K562 (cell line): ENCODE data around the gene HMGB1. TPM values are rescaled to one million over a fixed set of nuclear protein-coding genes. Genes with fewer than 3 reads are reported as not detected.

Experiments
- ATAC-seq: fragments of 200-7000 bp; cut with Tn5 transposase; 3 replicates; pipeline ENCODE4 v1.9.1; 2020; ENCODE audit warnings: moderate library complexity
- BruUV-seq: library from RNA; stranded (reverse); fragments of 400-500 nt; replicated peaks from 2 replicates; lab custom pipeline; 2021; lab: Mats Ljungman, UMichigan
- CTCF ChIA-PET: fragments of 300-600 bp; formaldehyde crosslinking; extraction: SDS; loops from one replicate; lab custom pipeline; 2021; ENCODE audit warnings: low intra/inter-chr PET ratio; lab: Yijun Ruan, JAX
- POLR2A ChIA-PET: fragments of 300-600, 350-650 bp; sonication (Branson Sonifier 250); formaldehyde crosslinking; extraction: SDS; loops from one replicate; lab custom pipeline; 2021; ENCODE audit warnings: antibody characterized with exemption, inconsistent platforms; lab: Yijun Ruan, JAX
- DNase-seq, 4 experiments: peaks; one replicate each; pipeline versions ENCODE4 v3.0.0 to v3.0.0-alpha.2; 2011 to 2018; ENCODE audit warnings: low spot score in 3 of 4, mixed read lengths in 3 of 4; ENCODE audit errors: extremely low read depth in 1 of 4
- FAIRE-seq: peaks from 2 replicates; lab custom pipeline; 2011; peaks lifted over from hg19 to GRCh38; lab: Jason Lieb, UNC
- H2AFZ ChIP-seq: 2 replicates; pipeline ENCODE4 v1.6.0; 2011; ENCODE audit warnings: low read depth, low read length, control low read depth, inconsistent platforms
- H3K27ac ChIP-seq: fragments of 200-600 bp; 3 replicates; pipeline ENCODE4 v1.8.0; 2011; ENCODE audit warnings: low read depth, mild to moderate bottlenecking, control low read depth, inconsistent platforms, low read length, moderate library complexity, mixed read lengths; ENCODE audit errors: extremely low read depth
- H3K27me3 ChIP-seq, 2 experiments: fragments of 300-600 bp in 1 of 2; 2 replicates in 1 of 2; 3 replicates in 1 of 2; pipeline versions ENCODE4 v1.6.0 to v1.8.0; 2011; ENCODE audit warnings: inconsistent platforms in 2 of 2, low read length in 2 of 2, mild to moderate bottlenecking in 1 of 2, mixed read lengths in 1 of 2, moderate library complexity in 1 of 2; ENCODE audit not compliant: control insufficient read depth in 2 of 2, insufficient read depth in 2 of 2
- H3K36me3 ChIP-seq: fragments of 300-600 bp; 3 replicates; pipeline ENCODE4 v1.8.0; 2011; ENCODE audit warnings: mild to moderate bottlenecking, low read length, inconsistent platforms; ENCODE audit not compliant: control insufficient read depth, insufficient read depth
- H3K4me1 ChIP-seq, 2 experiments: fragments of 200-600 bp in 1 of 2; replicated peaks in 1 of 2; 2 replicates in 1 of 2; 3 replicates in 1 of 2; pipeline versions ENCODE4 v1.5.1 to v1.8.0; 2011; ENCODE audit warnings: inconsistent platforms in 2 of 2, low read length in 2 of 2, mild to moderate bottlenecking in 1 of 2, mixed read lengths in 1 of 2, moderate library complexity in 1 of 2; ENCODE audit not compliant: control insufficient read depth in 2 of 2, insufficient read depth in 2 of 2
- H3K4me2 ChIP-seq: 2 replicates; pipeline ENCODE4 v1.6.1; 2011; ENCODE audit warnings: low read length, control low read depth, inconsistent platforms, mixed read lengths; ENCODE audit not compliant: insufficient read depth
- H3K4me3 ChIP-seq: fragments of 200-600 bp; sonication (generic), shearing (Covaris generic); 2 replicates; pipeline ENCODE4 v1.5.1; 2016; ENCODE audit warnings: control low read depth, inconsistent platforms
- H3K79me2 ChIP-seq: fragments of 200-600 bp; 3 replicates; pipeline ENCODE4 v1.8.0; 2011; ENCODE audit warnings: low read length, inconsistent platforms; ENCODE audit not compliant: control insufficient read depth, insufficient read depth
- H3K9ac ChIP-seq, 2 experiments: 2 replicates each; pipeline versions ENCODE4 v1.6.0 to v1.6.1; 2011; ENCODE audit warnings: low read depth in 2 of 2, low read length in 2 of 2, control low read depth in 1 of 2, inconsistent platforms in 1 of 2, mild to moderate bottlenecking in 1 of 2, mixed read lengths in 1 of 2; ENCODE audit not compliant: insufficient read depth in 1 of 2
- H3K9me1 ChIP-seq: one replicate; pipeline ENCODE4 v1.6.0; 2011; ENCODE audit warnings: inconsistent platforms, mild to moderate bottlenecking, low read length, moderate library complexity; ENCODE audit not compliant: control insufficient read depth, insufficient read depth
- H3K9me3 ChIP-seq: replicated peaks from 2 replicates; pipeline ENCODE4 v1.5.1; 2011; ENCODE audit warnings: low read depth, low read length, inconsistent platforms; ENCODE audit not compliant: control insufficient read depth, insufficient read depth
- H4K20me1 ChIP-seq: replicated peaks from 2 replicates; pipeline ENCODE4 v1.6.1; 2011; ENCODE audit warnings: low read length, inconsistent platforms, mixed read lengths; ENCODE audit not compliant: control insufficient read depth, insufficient read depth
- CGGBP1 ChIP-seq: fragments of 250-450 bp; sonication (Bioruptor Pico); IDR thresholded peaks from 2 replicates; pipeline ENCODE4 v1.9.0; 2021; ENCODE audit warnings: mild to moderate bottlenecking
- FOS ChIP-seq: IDR thresholded peaks from 3 replicates; pipeline ENCODE4 v1.6.1; 2011; ENCODE audit not compliant: insufficient read length; ENCODE audit errors: extremely low read depth
- FOSL1 ChIP-seq: fragments of 200-800 bp; sonication (Bioruptor generic); conservative IDR thresholded peaks from 2 replicates; pipeline ENCODE4 v1.6.1; 2016; ENCODE audit warnings: missing genetic modification characterization, missing compliant biosample characterization
- JUN ChIP-seq, 2 experiments: sonication (generic) in 1 of 2; formaldehyde crosslinking in 1 of 2; IDR thresholded peaks; 2 replicates each; pipeline versions ENCODE4 v1.6.1 to v1.8.0; 2012 to 2022; ENCODE audit warnings: borderline replicate concordance in 2 of 2, mild to moderate bottlenecking in 2 of 2, improper control_type of control experiment in 1 of 2, low read depth in 1 of 2, low read length in 1 of 2, missing genetic modification reagents in 1 of 2
- JUND ChIP-seq, 2 experiments: IDR thresholded peaks; 2 replicates in 1 of 2; 3 replicates in 1 of 2; pipeline ENCODE4 v1.6.1; 2011; ENCODE audit warnings: borderline replicate concordance in 2 of 2, low read depth in 2 of 2, low read length in 2 of 2, improper control_type of control experiment in 1 of 2, missing biosample characterization in 1 of 2, missing genetic modification characterization in 1 of 2, missing genetic modification reagents in 1 of 2
- MAX ChIP-seq: sonication (generic); formaldehyde crosslinking; IDR thresholded peaks from 2 replicates; pipeline ENCODE4 v1.9.0; 2022; ENCODE audit warnings: mild to moderate bottlenecking, missing genetic modification reagents
- SMARCA4 ChIP-seq: fragments of 450-650 bp; IDR thresholded peaks from 2 replicates; pipeline ENCODE4 v1.6.1; 2016
- SMARCE1 ChIP-seq: fragments of 450-650 bp; IDR thresholded peaks from 2 replicates; pipeline ENCODE4 v1.7.1; 2016; ENCODE audit warnings: mild to moderate bottlenecking
- SRSF7 ChIP-seq: fragments of 200-400 bp; formaldehyde crosslinking; optimal IDR thresholded peaks from 2 replicates; pipeline ENCODE3; 2017; ENCODE audit warnings: mild to moderate bottlenecking, low read depth, low read length
- WHSC1 ChIP-seq: IDR thresholded peaks from one replicate; pipeline ENCODE4 v1.6.1; 2012; ENCODE audit warnings: low read length, control low read depth, inconsistent platforms
- ZFP30 ChIP-seq: fragments of 250-450 bp; sonication (Bioruptor Pico); IDR thresholded peaks from 2 replicates; pipeline ENCODE4 v1.8.0; 2022; ENCODE audit warnings: moderate library complexity, mild to moderate bottlenecking, inconsistent platforms, borderline replicate concordance
- WGBS: fragments of 100-300 bp; shearing (Covaris generic); methylation state at CpG from one replicate; pipeline ENCODE4 v1.1.6; 2016; ENCODE audit warnings: low coverage, mixed read lengths; ENCODE audit not compliant: insufficient coverage; ENCODE audit errors: missing lambda C conversion rate; 5-methylcytosine and 5-hydroxymethylcytosine counted together
- in situ Hi-C: fragments of 300-500 bp; cut with MboI; formaldehyde crosslinking; loops from 4 replicates; pipeline ENCODE4 v1.15.0; 2018; ENCODE audit warnings: inconsistent platforms, mixed read lengths
- intact Hi-C: fragments of 100-400 bp; cut with micrococcal nuclease; formaldehyde crosslinking; loops from 2 replicates; pipeline ENCODE4 v1.14.2; 2022
- polyA plus RNA-seq, 8 experiments: library from polyadenylated mRNA; depleted of rRNA in 4 of 8; stranded (reverse) in 5 of 8; unstranded in 3 of 8; fragments of >200 nt; fragmentation: Nextera tagmentation in 2 of 8; fragmentation: Illumina TruSeq in 1 of 8; extraction: Ambion mirVana in 2 of 8; extraction: Trizol in 1 of 8; gene quantifications; 2 replicates each; pipeline versions ENCODE4 v1.2.1 to v1.2.3, GENCODE V29; 2011 to 2014; ENCODE audit warnings: inconsistent platforms in 1 of 8, missing spikeins in 1 of 8
- total RNA-seq, 7 experiments: library from RNA; depleted of rRNA in 6 of 7; stranded (reverse); fragments of >200 nt in 6 of 7; fragmentation: Illumina TruSeq in 2 of 7; extraction: Trizol in 2 of 7; gene quantifications; 2 replicates each; pipeline versions ENCODE4 v1.2.1 to v1.2.3, GENCODE V29; 2011 to 2021; ENCODE audit warnings: low replicate concordance in 1 of 7
- TF ChIP-seq, protein P1 (sequence below): sonication (generic); formaldehyde crosslinking; IDR thresholded peaks from 2 replicates; pipeline ENCODE4 v1.8.0; 2022; ENCODE audit warnings: mild to moderate bottlenecking, low read depth, missing genetic modification reagents
- TF ChIP-seq, protein P2 (sequence below), 2 experiments: fragments of 450-650 bp in 1 of 2; sonication (generic) in 1 of 2; formaldehyde crosslinking in 1 of 2; IDR thresholded peaks in 1 of 2; conservative IDR thresholded peaks in 1 of 2; 2 replicates each; pipeline versions ENCODE4 v1.6.1 to v1.8.1; 2016 to 2023; ENCODE audit warnings: mild to moderate bottlenecking in 2 of 2, moderate library complexity in 2 of 2, inconsistent platforms in 1 of 2, missing genetic modification reagents in 1 of 2

The HMGB1 gene
- total and polyA plus RNA-seq, 9 of the 15 experiments (the other 6 are each of a cell fraction or from before 2014, with no cell fraction given) = 442 to 1,896 (median 933) TPM

DNA sequence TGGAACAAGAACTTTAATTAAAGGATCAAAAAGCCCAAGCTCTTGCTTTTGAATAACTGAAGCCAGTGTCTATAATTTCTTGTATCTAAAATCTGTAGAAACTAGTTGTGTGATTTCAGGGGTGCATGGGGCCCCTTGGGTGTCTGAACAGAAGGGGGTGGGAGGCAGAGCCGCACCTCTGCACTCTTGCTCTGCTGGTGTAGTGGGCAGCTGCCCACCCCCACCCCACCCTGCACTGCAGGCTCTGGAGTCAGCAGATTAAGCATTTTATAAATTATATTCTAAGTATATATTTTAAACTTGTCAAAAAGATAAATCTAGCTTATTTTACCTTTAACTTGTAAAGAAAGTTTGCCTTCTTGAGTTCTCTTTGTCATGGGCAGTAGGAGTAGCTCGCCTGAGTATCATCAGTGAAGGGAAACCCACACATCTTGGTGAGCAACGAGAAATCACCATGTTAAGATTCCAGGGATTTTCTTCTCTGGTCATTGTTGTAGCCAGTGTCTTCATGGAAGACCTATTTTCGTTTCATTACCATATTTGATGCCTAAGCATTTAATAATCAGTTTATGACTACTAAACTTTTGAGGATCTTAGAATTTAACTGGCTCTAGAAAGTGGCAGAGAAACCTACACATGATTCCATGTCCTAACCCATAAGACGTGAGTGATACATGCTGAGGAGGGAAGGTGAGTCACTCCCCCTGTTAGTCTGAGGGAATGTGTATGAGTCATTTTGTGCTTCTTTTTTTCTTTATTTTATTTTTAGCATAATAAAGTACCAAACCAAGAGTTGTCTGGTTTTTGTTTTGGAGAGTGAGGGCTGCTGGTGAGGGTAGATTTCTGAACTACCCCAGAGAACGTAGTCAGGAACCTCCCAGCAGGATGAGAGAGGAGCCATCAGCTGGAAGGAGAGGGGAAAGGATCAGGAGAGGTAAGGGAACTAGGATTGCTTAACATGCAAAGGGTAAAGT, 35.7 kb downstream of the HMGB1 start:
- ChIA-PET POLR2A (interaction anchor here (0.5 kb wide), 1 partner anchor 25 kb away, joined by 3 read pairs; no protein-coding TSS in a partner anchor), CTCF (no interaction called here)
- Histone ChIP-seq H3K4me3 (no peak overlapping the region), H3K4me2 (no peak overlapping the region), H3K9me1 (no peaks in the 10 kb centered on the region), H4K20me1 (no peaks in the 10 kb centered on the region), H3K36me3 (no peaks in the 10 kb centered on the region), H3K9ac (no peak overlapping the region), H2AFZ (no peak overlapping the region), H3K4me1 (no peaks in the 10 kb centered on the region), H3K9me3 (no peaks in the 10 kb centered on the region), H3K79me2 (no peaks in the 10 kb centered on the region), H3K27ac (no peak overlapping the region), H3K27me3 (peaks cover 0 to 8% of the 10 kb centered on the region in 2 experiments; a peak in 2 of 5 replicates)
- no peak for ATAC-seq
- 4% methylated on average over 5 of the region's 6 CpGs for WGBS
- no TSS peak for BruUV-seq
- DNase-seq = peak in 3 of 4 experiments; percentile 14 to 22 (median 20)
- FAIRE-seq = no peak
- intact Hi-C loops = no loop called here
- 0 out of 2 replicates have a peak, but pooled peaks have one; percentile 42 for TF ChIP-seq SMARCE1
- peak; percentile 83 for TF ChIP-seq FOSL1 (tag)
- peak; percentile 35 for TF ChIP-seq FOS
- no peak for TF ChIP-seq MAX (CRISPR knock-in tag)
- peak; percentile 62; the same call in 1 of the 2 replicates for TF ChIP-seq JUND (IDR thresholded peaks at IDR 0.05; ENCODE audit: borderline replicate concordance, low read depth, low read length)
- TF ChIP-seq JUND (tag; IDR thresholded peaks at IDR 0.05; ENCODE audit: borderline replicate concordance, low read depth, low read length) = 0 out of 3 replicates have a peak, but pooled peaks have one; percentile 34
- peak; percentile 52; the same call in 1 of the 2 replicates for TF ChIP-seq JUN (IDR thresholded peaks at IDR 0.05; ENCODE audit: borderline replicate concordance, low read depth, low read length)
- no peak for TF ChIP-seq JUN (CRISPR knock-in tag; IDR thresholded peaks at IDR 0.05; ENCODE audit: borderline replicate concordance)
- TF ChIP-seq CGGBP1 (CRISPR knock-in tag) = no peak
- TF ChIP-seq ZFP30 (CRISPR knock-in tag) = no peak
- TF ChIP-seq SMARCA4 = 0 out of 2 replicates have a peak, but pooled peaks have one; percentile 19
- TF ChIP-seq, protein P1, sequence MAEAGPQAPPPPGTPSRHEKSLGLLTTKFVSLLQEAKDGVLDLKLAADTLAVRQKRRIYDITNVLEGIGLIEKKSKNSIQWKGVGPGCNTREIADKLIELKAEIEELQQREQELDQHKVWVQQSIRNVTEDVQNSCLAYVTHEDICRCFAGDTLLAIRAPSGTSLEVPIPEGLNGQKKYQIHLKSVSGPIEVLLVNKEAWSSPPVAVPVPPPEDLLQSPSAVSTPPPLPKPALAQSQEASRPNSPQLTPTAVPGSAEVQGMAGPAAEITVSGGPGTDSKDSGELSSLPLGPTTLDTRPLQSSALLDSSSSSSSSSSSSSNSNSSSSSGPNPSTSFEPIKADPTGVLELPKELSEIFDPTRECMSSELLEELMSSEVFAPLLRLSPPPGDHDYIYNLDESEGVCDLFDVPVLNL = no peak
- TF ChIP-seq SRSF7 = no peak
- TF ChIP-seq, protein P2, sequence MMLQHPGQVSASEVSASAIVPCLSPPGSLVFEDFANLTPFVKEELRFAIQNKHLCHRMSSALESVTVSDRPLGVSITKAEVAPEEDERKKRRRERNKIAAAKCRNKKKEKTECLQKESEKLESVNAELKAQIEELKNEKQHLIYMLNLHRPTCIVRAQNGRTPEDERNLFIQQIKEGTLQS (IDR thresholded peaks at IDR 0.05) = peak; percentile 81
- TF ChIP-seq, protein P2 (CRISPR knock-in tag; conservative IDR thresholded peaks at IDR 0.05) = no peak
- TF ChIP-seq WHSC1 = no peak
- in situ Hi-C loops = no loop called here
